ENCODE data around the gene CNGA1. TPM values are rescaled to one million over a fixed set of nuclear protein-coding genes. Genes with fewer than 3 reads are reported as not detected.
"Not testable (repeated sequence)": the region's sequence is repeated elsewhere in the genome, so short reads cannot be mapped to it uniquely, and the experiment has no call there.

Gene CNGA1
- total RNA-seq, 1 donor from 2014 or later: 2.0 TPM

DNA sequence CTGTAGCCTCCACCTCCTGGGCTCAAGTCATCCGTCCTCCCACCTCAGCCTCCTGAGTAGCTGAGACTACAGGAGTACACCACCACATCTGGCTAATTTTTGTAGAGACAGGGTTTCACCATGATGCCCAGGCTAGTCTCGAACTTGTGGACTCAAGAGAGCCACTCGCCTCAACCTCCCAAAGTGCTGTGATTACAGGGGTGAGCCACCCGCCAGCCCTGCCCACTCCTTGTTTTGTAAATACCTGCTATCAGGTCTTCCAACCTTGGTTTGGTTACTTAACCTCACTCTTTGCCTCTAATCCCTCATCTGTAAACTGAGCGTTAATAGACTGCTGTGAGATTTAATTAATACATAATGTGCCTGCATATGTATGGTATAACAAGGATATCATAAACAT, 803 bp downstream of the CNGA1 start:
- intact Hi-C loops (cut with DNase I): no loop called here
- Histone ChIP-seq H3K27ac (no peak overlapping the region), H3K4me1 (peaks cover 19% of the 10 kb centered on the region), H3K4me3 (peak overlapping the region in 1 of 2 donors; percentile 59), H3K9me3 (no peaks in the 10 kb centered on the region), H3K27me3 (no peaks in the 10 kb centered on the region), H3K36me3 (no peaks in the 10 kb centered on the region)
- TF ChIP-seq POLR2AphosphoS5 (IDR thresholded peaks at IDR 0.05; ENCODE audit: insufficient read depth in 1 of 2, low read depth in 1 of 2) (no peak), POLR2A (IDR thresholded peaks at IDR 0.05) (no peak)
- TF ChIP-seq, protein P1, sequence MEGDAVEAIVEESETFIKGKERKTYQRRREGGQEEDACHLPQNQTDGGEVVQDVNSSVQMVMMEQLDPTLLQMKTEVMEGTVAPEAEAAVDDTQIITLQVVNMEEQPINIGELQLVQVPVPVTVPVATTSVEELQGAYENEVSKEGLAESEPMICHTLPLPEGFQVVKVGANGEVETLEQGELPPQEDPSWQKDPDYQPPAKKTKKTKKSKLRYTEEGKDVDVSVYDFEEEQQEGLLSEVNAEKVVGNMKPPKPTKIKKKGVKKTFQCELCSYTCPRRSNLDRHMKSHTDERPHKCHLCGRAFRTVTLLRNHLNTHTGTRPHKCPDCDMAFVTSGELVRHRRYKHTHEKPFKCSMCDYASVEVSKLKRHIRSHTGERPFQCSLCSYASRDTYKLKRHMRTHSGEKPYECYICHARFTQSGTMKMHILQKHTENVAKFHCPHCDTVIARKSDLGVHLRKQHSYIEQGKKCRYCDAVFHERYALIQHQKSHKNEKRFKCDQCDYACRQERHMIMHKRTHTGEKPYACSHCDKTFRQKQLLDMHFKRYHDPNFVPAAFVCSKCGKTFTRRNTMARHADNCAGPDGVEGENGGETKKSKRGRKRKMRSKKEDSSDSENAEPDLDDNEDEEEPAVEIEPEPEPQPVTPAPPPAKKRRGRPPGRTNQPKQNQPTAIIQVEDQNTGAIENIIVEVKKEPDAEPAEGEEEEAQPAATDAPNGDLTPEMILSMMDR (IDR thresholded peaks at IDR 0.05): no peak
- no peak for DNase-seq (ENCODE audit: extremely low spot score in 2 of 2)

DNA sequence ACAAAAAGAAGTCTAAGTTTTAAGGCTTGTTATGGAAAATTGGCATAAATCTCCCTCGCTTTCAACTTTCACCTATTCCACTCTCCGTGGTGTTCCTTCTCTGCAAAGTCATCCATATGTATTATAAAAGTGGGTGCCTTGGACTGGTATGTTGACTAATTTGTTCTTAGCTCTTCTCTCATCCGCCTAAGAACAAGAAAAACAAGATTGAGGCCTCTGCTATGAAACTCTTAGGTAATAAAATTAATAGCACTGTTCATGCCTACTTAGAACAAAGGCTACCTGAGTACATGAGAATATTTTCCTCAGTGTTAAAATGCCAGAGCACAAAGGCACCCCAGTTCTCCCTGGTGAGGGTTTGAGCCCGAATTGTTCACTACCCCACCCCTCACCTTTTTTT, 1.3 kb downstream of the CNGA1 start:
- Histone ChIP-seq H3K4me1 (peaks cover 19% of the 10 kb centered on the region), H3K4me3 (peak overlapping the region in 1 of 2 donors; percentile 59), H3K9me3 (no peaks in the 10 kb centered on the region), H3K27ac (no peak overlapping the region), H3K36me3 (no peaks in the 10 kb centered on the region), H3K27me3 (no peaks in the 10 kb centered on the region)
- intact Hi-C loops (cut with DNase I): no loop called here
- no peak for DNase-seq (ENCODE audit: extremely low spot score in 2 of 2)
- TF ChIP-seq POLR2AphosphoS5 (IDR thresholded peaks at IDR 0.05; ENCODE audit: insufficient read depth in 1 of 2, low read depth in 1 of 2) (peak in 1 of 2 donors; percentile 48), POLR2A (IDR thresholded peaks at IDR 0.05) (no peak)
- TF ChIP-seq, protein P1 (IDR thresholded peaks at IDR 0.05): no peak

DNA sequence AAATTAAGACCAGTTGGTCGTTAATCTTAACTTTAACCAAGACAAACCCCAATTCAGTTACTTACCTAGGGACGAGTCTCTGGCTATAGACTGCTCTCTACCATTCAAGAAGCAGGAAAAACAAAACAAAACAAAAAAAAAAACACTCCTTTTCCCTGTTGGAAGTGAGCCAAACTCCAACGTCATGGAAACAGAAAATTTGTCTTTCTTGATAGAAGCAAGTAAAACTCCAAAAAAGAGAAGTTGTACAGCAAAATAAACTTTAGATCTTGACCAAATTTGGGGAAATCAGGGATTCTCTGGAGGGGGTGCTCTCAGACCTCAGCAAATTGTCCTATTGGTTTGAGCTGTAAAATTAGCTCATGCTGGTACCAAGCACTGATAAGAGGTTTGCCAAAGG, 3.7 kb downstream of the CNGA1 start:
- Histone ChIP-seq H3K27ac (no peak overlapping the region), H3K4me1 (peaks cover 19% of the 10 kb centered on the region), H3K4me3 (no peak overlapping the region), H3K27me3 (no peaks in the 10 kb centered on the region), H3K36me3 (no peaks in the 10 kb centered on the region), H3K9me3 (no peaks in the 10 kb centered on the region)
- DNase-seq (ENCODE audit: extremely low spot score in 2 of 2): no peak
- no peak for TF ChIP-seq POLR2AphosphoS5 (IDR thresholded peaks at IDR 0.05; ENCODE audit: insufficient read depth in 1 of 2, low read depth in 1 of 2)
- no peak for TF ChIP-seq POLR2A (IDR thresholded peaks at IDR 0.05)
- TF ChIP-seq, protein P1 (IDR thresholded peaks at IDR 0.05): no peak
- intact Hi-C loops (cut with DNase I): no loop called here

DNA sequence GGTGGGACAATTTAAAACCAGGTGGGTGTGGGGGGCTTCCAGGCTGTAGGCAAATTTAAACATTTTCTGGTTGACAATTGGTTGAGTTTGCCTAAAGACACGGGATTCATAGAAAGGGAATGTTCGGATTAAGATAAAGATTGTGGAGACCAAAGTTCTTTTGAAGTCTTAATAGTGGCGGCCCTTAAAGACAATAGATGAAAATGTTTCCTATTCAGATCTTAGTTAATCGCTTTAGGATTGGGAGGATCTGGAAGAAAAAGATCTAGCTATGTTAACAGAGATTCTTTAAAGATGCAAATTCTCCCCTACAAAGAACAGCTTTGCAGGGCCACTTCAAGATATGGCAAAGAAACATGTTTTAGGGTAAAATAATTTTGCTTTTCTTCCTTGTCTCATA, 4.8 kb downstream of the CNGA1 start:
- Histone ChIP-seq H3K27me3 (no peaks in the 10 kb centered on the region), H3K27ac (no peak overlapping the region), H3K4me1 (peaks cover 8% of the 10 kb centered on the region), H3K36me3 (peaks cover 0 to 3% of the 10 kb centered on the region in 2 donors), H3K9me3 (no peaks in the 10 kb centered on the region), H3K4me3 (no peak overlapping the region)
- TF ChIP-seq, protein P1 (IDR thresholded peaks at IDR 0.05): no peak
- TF ChIP-seq POLR2AphosphoS5 (IDR thresholded peaks at IDR 0.05; ENCODE audit: insufficient read depth in 1 of 2, low read depth in 1 of 2): no peak
- intact Hi-C loops (cut with DNase I): no loop called here
- DNase-seq (ENCODE audit: extremely low spot score in 2 of 2): no peak

DNA sequence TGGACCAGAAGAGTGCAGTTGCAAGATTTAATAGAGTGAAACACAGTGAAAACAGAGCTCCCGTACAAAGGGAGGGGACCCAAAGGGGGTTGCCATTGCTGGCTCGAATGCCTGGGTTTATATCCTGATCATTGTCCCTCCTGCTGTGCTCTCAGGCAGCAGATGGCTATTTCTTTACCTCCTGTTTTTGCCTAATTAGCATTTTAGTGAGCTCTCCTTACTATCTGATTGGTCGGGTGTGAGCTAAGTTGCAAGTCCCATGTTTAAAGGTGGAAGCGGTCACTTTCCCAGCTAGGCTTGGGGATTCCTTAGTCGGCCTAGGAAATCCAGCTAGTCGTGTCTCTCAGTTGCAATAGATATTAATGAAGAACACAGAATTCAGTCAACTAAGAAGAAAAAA, 5.6 kb downstream of the CNGA1 start:
- H3K4me1 ChIP-seq; H3K36me3 ChIP-seq; intact Hi-C loops (cut with DNase I); DNase-seq (ENCODE audit: extremely low spot score in 2 of 2); H3K27me3 ChIP-seq; H3K4me3 ChIP-seq; H3K27ac ChIP-seq; H3K9me3 ChIP-seq: not testable (repeated sequence)
